Breast epithelium (tissue), 3 donors: Measurements from ENCODE around the gene DSE.

ENCODE experiments used
- POLR2A ChIP-seq: fragments of 450-650 bp; IDR thresholded peaks from one replicate; pipeline ENCODE4 v1.6.1; 2016; ENCODE audit warnings: antibody characterized with exemption, mild to moderate bottlenecking, moderate library complexity
- TF ChIP-seq, protein P1 (sequence below), 3 donors: fragments of 450-650 bp; IDR thresholded peaks; one replicate each; pipeline ENCODE4 v1.5.1; 2016 to 2017; ENCODE audit warnings: antibody characterized with exemption in 3 of 3, mild to moderate bottlenecking in 3 of 3, moderate library complexity in 3 of 3

DNA sequence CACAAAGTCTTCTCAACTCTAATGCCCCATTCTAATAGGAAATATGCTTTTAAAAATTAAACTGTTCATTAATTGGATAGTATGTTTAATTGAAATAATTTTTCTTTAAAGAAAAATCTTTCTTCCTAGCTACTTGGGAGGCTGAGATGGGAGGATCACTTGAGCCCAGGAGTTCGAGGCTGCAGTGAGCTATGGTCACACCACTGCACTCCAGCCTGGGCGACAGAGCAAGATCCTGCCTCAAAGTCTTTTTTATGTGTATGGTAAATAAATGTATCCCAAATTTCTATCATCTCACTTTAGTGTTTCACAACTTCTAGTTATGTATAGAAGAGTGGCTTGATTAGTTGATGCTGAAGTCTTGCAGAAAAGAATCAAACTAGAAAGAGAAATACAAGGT lies 4.5 kb downstream of the DSE start:
- TF ChIP-seq, protein P1, sequence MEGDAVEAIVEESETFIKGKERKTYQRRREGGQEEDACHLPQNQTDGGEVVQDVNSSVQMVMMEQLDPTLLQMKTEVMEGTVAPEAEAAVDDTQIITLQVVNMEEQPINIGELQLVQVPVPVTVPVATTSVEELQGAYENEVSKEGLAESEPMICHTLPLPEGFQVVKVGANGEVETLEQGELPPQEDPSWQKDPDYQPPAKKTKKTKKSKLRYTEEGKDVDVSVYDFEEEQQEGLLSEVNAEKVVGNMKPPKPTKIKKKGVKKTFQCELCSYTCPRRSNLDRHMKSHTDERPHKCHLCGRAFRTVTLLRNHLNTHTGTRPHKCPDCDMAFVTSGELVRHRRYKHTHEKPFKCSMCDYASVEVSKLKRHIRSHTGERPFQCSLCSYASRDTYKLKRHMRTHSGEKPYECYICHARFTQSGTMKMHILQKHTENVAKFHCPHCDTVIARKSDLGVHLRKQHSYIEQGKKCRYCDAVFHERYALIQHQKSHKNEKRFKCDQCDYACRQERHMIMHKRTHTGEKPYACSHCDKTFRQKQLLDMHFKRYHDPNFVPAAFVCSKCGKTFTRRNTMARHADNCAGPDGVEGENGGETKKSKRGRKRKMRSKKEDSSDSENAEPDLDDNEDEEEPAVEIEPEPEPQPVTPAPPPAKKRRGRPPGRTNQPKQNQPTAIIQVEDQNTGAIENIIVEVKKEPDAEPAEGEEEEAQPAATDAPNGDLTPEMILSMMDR (IDR thresholded peaks at IDR 0.05), result no peak
- no peak for TF ChIP-seq POLR2A
